Neutrophil (primary cell): ENCODE measurements around the gene DDX1.

Source experiments
- H3K27ac ChIP-seq: fragments of 200-600 bp; sonication (generic); 2 replicates; pipeline ENCODE4 v1.5.1; 2016; ENCODE audit warnings: mild to moderate bottlenecking, moderate library complexity
- H3K27me3 ChIP-seq: fragments of 200-600 bp; sonication (generic); 2 replicates; pipeline ENCODE4 v1.6.0; 2016; ENCODE audit warnings: mild to moderate bottlenecking
- H3K36me3 ChIP-seq: fragments of 200-600 bp; sonication (generic); 2 replicates; pipeline ENCODE4 v1.5.1; 2017
- H3K4me1 ChIP-seq, 2 experiments: fragments of 200-600 bp in 1 of 2; sonication (generic) in 1 of 2; 1 replicate in 1 of 2; 2 replicates in 1 of 2; pipeline versions ENCODE4 v1.5.1 to v1.6.1; 2013 to 2016; ENCODE audit warnings: low read depth in 1 of 2, low read length in 1 of 2, mild to moderate bottlenecking in 1 of 2, moderate library complexity in 1 of 2; ENCODE audit not compliant: control insufficient read depth in 1 of 2, insufficient read depth in 1 of 2
- H3K4me3 ChIP-seq, 2 experiments: fragments of 200-600 bp in 1 of 2; sonication (generic) in 1 of 2; 1 replicate in 1 of 2; 2 replicates in 1 of 2; pipeline ENCODE4 v1.5.1; 2013 to 2016; ENCODE audit warnings: low read depth in 1 of 2, low read length in 1 of 2, mild to moderate bottlenecking in 1 of 2, moderate library complexity in 1 of 2
- H3K9me3 ChIP-seq: fragments of 200-600 bp; sonication (generic); 2 replicates; pipeline ENCODE4 v1.5.1; 2016
- TF ChIP-seq, protein P1 (sequence below): fragments of 200-600 bp; sonication (generic); IDR thresholded peaks from 2 replicates; pipeline ENCODE4 v1.5.1; 2016; ENCODE audit warnings: antibody characterized with exemption

The DDX1 gene

DNA sequence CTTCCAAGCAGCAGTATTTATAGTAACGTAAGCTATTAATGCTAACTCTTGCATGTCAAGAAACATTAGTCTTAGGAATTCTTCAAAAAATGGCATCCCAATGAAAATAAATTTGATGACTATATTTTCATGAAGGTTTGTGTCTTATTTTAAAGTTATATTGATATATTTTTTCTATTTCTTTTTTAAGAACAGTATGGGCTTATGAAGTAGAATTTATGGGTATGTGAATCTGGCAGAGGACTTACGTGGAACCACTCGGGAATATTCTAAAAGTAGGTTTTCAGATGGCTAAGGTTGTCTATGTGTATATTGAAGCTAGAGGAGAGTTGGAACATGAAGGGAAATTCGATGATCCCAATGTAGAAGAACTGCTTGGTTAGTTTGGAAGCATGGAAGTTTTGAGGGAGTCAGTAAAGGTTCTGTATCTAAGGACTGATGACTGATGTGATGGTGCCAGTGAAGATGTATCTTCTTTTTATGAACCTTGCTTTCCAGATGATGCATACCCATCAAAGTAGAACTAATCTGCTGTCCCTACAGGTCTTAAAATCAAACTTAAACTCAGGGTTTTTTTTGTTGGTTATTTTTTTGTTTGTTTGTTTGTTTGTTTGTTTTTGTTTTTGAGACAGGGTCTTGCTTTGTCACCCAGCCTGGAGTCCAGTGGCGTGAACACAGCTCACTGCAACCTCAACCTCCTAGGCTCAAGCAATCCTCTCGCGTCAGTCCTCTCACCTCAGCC, 39.5 kb downstream of the DDX1 start:
- Histone ChIP-seq H3K9me3 (no peaks in the 10 kb centered on the region), H3K4me3 (no peak overlapping the region), H3K36me3 (peaks cover 93% of the 10 kb centered on the region), H3K4me1 (no peaks in the 10 kb centered on the region), H3K27ac (no peak overlapping the region), H3K27me3 (no peaks in the 10 kb centered on the region)
- TF ChIP-seq, protein P1, sequence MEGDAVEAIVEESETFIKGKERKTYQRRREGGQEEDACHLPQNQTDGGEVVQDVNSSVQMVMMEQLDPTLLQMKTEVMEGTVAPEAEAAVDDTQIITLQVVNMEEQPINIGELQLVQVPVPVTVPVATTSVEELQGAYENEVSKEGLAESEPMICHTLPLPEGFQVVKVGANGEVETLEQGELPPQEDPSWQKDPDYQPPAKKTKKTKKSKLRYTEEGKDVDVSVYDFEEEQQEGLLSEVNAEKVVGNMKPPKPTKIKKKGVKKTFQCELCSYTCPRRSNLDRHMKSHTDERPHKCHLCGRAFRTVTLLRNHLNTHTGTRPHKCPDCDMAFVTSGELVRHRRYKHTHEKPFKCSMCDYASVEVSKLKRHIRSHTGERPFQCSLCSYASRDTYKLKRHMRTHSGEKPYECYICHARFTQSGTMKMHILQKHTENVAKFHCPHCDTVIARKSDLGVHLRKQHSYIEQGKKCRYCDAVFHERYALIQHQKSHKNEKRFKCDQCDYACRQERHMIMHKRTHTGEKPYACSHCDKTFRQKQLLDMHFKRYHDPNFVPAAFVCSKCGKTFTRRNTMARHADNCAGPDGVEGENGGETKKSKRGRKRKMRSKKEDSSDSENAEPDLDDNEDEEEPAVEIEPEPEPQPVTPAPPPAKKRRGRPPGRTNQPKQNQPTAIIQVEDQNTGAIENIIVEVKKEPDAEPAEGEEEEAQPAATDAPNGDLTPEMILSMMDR: no peak

DNA sequence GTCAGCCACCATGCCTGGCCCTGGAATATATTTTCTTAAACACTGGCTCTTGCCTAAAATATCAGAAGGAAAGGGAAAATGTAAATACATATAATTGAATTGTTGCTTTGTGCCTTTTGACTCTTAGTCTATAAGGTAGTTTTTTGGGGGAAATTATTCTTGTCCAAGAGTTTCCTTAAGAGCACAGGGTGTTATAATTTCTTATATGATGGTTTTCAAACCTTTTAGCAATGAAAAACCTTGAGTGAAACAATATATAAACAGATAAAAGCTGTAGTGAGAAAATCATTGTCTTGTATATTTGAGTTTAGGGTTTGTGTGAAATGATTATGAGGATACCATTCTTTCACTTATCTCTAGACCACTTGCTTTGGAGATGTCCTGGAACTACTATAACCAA, 40.2 kb downstream of the DDX1 start:
- Histone ChIP-seq H3K4me1 (no peaks in the 10 kb centered on the region), H3K27me3 (no peaks in the 10 kb centered on the region), H3K9me3 (no peaks in the 10 kb centered on the region), H3K27ac (no peak overlapping the region), H3K36me3 (peaks cover 95% of the 10 kb centered on the region), H3K4me3 (no peak overlapping the region)
- TF ChIP-seq, protein P1: no peak

DNA sequence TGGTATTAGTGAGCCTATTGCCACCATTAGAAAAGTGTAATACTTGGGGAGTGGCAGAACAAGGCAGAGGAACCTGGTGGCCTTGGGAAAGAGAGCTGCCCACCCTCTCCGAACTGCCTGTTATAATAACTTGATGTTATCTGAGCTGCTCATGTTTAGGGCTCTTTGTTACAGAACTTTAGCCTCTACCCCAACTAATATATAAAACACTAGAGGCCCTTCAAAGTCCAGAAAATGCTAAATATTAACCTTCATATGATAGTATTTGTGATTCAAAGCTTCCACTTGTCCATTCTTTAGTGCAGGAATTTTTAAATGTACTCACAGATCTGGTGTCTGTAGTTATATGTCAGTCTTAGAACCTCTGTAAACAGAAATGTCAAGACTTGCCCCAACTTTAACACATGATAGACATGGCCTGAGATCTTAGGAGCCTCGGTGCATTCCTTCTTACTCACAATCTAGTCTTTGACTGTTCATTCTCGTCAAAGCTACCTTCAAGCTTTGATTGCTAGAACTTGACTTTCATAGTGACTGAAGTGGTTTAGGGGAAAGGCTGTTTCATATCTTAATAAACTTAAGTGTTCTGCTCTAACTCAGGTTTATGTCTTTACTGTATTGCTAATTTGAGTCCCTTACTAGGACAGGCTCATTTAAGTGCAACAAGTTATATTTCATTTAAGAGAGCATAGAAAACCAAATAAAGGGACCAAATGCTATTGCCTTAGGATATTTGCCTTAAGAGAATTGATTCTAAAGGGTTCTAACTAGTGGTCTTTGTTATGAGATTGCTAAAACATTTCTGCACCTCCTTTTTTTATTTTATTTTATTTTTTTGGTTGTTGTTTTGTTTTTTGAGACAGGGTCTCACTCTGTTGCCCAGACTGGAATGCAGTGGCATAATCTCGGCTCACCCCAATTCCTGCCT, 41.6 kb downstream of the DDX1 start:
- Histone ChIP-seq H3K4me1 (no peaks in the 10 kb centered on the region), H3K9me3 (no peaks in the 10 kb centered on the region), H3K4me3 (no peak overlapping the region), H3K27me3 (no peaks in the 10 kb centered on the region), H3K27ac (no peak overlapping the region), H3K36me3 (peaks cover 86% of the 10 kb centered on the region)
- TF ChIP-seq, protein P1: no peak

DNA sequence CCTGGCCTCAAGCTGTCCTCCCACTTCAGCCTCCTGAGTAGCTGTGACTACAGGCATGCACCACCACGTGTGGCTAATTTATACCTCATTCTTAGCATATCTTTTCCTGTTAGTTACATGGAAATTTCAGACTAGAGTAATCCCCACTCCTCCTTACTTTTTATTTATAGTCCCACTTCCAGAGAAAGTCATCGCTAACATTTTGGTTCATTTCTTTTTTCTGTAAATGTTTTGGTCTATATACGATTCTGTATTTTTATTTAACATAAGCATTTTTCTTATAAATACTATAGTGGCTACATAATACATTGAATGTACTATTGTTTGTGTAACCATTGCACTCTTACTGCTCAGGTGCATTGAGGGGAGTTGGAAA, 42.3 kb downstream of the DDX1 start:
- H3K4me3 ChIP-seq: no peak overlapping the region
- H3K27ac ChIP-seq: no peak overlapping the region
- no peaks in the 10 kb centered on the region for H3K9me3 ChIP-seq
- no peaks in the 10 kb centered on the region for H3K4me1 ChIP-seq
- TF ChIP-seq, protein P1: no peak
- no peaks in the 10 kb centered on the region for H3K27me3 ChIP-seq
- H3K36me3 ChIP-seq: peaks cover 80% of the 10 kb centered on the region

DNA sequence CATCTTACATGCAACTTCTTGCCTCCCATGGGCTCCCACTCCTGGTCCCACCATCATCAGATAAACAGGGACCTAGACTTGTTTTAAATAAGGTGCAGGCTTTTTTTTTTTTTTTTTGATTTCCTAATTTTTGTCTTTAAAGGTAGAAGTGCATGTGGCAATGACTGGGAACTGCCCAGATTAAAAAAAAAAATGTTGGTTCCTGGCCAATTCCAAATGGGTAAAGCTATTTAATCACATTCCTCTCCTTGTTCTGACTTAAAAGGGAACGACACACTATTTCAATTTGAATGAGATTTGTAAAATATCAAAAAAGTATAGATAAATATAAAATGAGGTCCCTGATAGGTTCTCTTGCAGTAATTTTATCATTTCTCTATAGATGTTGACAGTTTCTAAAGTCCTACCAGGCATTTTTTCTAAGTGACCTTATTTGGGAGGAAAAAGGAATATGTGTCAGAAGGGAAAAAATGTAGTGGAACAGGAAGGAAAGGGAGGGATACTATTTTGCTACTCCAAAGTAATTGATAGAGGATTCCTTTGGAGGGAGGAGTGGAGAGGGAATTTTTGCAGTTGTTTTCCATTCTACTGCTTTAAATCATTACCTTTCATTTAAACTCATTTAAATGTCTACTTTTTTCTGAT, 43.3 kb downstream of the DDX1 start:
- TF ChIP-seq, protein P1: no peak
- peaks cover 70% of the 10 kb centered on the region for H3K36me3 ChIP-seq

More for the DNA sequence above, 43.3 kb downstream of the DDX1 start:
- Histone ChIP-seq H3K4me1 (no peaks in the 10 kb centered on the region), H3K27ac (no peak overlapping the region), H3K27me3 (no peaks in the 10 kb centered on the region), H3K9me3 (no peaks in the 10 kb centered on the region), H3K4me3 (no peak overlapping the region)
